ENCODE measurements around the gene GIT2.

- TF ChIP-seq CTCF (IDR thresholded peaks at IDR 0.05; ENCODE audit: poor library complexity): no peak
- TF ChIP-seq EZH2phosphoT487 (IDR thresholded peaks at IDR 0.05; ENCODE audit: low read depth, severe bottlenecking, unreplicated experiment): no peak
These were observed 80.1 kb downstream of the GIT2 start for GRCh38 chr12:109916045-109916444.

Data from hepatocyte (in vitro differentiated cells).